Body of pancreas (tissue), 4 donors: Measurements from ENCODE around the gene ARHGEF39. TPM values are rescaled to one million over a fixed set of nuclear protein-coding genes. Genes with fewer than 3 reads are reported as not detected.
"Not testable (repeated sequence)": the region's sequence is repeated elsewhere in the genome, so short reads cannot be mapped to it uniquely, and the experiment has no call there.

Experiments used
- ATAC-seq: fragments of 150-250 bp; one replicate; pipeline ENCODE4 v1.9.1; 2016
- DNase-seq, 4 donors: peaks; one replicate each; pipeline ENCODE4 v3.0.0-alpha.2; 2019
- H3K27ac ChIP-seq, 4 donors: fragments of 200-600 bp; sonication (generic); 1 replicate in 3 of 4; 2 replicates in 1 of 4; pipeline versions ENCODE4 v1.5.1 to v1.6.1; 2016 to 2019; ENCODE audit warnings: mild to moderate bottlenecking in 1 of 4, mixed read lengths in 1 of 4, moderate library complexity in 1 of 4
- H3K27me3 ChIP-seq, 2 donors: fragments of 200-600 bp; sonication (generic); one replicate each; pipeline ENCODE4 v1.6.0; 2016; ENCODE audit warnings: mild to moderate bottlenecking in 1 of 2
- H3K36me3 ChIP-seq, 2 donors: fragments of 200-600 bp; sonication (generic); replicated peaks in 1 of 2; 2 replicates each; pipeline ENCODE4 v1.5.1; 2016; ENCODE audit warnings: low read depth in 2 of 2; ENCODE audit not compliant: insufficient read depth in 1 of 2
- H3K4me1 ChIP-seq: fragments of 200-600 bp; sonication (generic); one replicate; pipeline ENCODE4 v1.6.0; 2016
- H3K4me3 ChIP-seq, 2 donors: fragments of 200-600 bp; sonication (generic); 1 replicate in 1 of 2; 2 replicates in 1 of 2; pipeline ENCODE4 v1.5.1; 2016 to 2019
- H3K9me3 ChIP-seq, 3 donors: fragments of 200-600 bp; sonication (generic); 1 replicate in 2 of 3; 2 replicates in 1 of 3; pipeline ENCODE4 v1.5.1; 2016
- CTCF ChIP-seq, 7 experiments: fragments of 450-650 bp in 4 of 7; fragments of 200-600 bp in 3 of 7; sonication (generic) in 3 of 7; IDR thresholded peaks; one replicate each; pipeline ENCODE4 v1.5.1; 2016 to 2019; ENCODE audit warnings: antibody characterized with exemption in 7 of 7
- POLR2A ChIP-seq, 3 donors: fragments of 450-650 bp; IDR thresholded peaks; one replicate each; pipeline ENCODE4 v1.6.1; 2016; ENCODE audit warnings: antibody characterized with exemption in 3 of 3, mild to moderate bottlenecking in 2 of 3
- WGBS, 2 donors: methylation state at CpG; one replicate each; pipeline ENCODE4 v1.1.5; 2017; 5-methylcytosine and 5-hydroxymethylcytosine counted together
- intact Hi-C: fragments of 100-400 bp; cut with DNase I; formaldehyde crosslinking; loops from one replicate; pipeline ENCODE4 v1.15.1; 2023
- total RNA-seq, 2 donors: library from RNA; depleted of rRNA; stranded (reverse); fragments of >200 nt; gene quantifications; one replicate each; pipeline ENCODE4 v1.1.0, GENCODE V29; 2016

The ARHGEF39 gene
- total RNA-seq, 2 donors from 2014 or later: 0.26 TPM; not detected in 1

- Histone ChIP-seq H3K36me3 (no peaks in the 10 kb centered on the region), H3K4me3 (no peak overlapping the region), H3K27me3 (no peaks in the 10 kb centered on the region), H3K4me1 (no peaks in the 10 kb centered on the region), H3K9me3 (no peaks in the 10 kb centered on the region), H3K27ac (no peak overlapping the region)
- no peak for TF ChIP-seq CTCF (IDR thresholded peaks at IDR 0.05)
- no peak for TF ChIP-seq POLR2A (IDR thresholded peaks at IDR 0.05)
- whole genome bisulfite sequencing, 2 donors: 65 to 81% methylated on average over 1 of the region's 1 CpG
- no peak for DNase-seq
- intact Hi-C loops: no loop called here
- no peak for ATAC-seq
Measured at GRCh38 chr9:35639631-35640030, 25.4 kb downstream of the ARHGEF39 start.

- ATAC-seq, H3K4me1 ChIP-seq, intact Hi-C loops, H3K9me3 ChIP-seq, H3K36me3 ChIP-seq, H3K4me3 ChIP-seq, H3K27me3 ChIP-seq, DNase-seq, H3K27ac ChIP-seq: not testable (repeated sequence)
- WGBS, 2 donors: 85 to 91% methylated on average over 1 of the region's 1 CpG
Measured at GRCh38 chr9:35639225-35639624, 25.8 kb downstream of the ARHGEF39 start.

- H3K4me1 ChIP-seq, H3K27ac ChIP-seq, H3K4me3 ChIP-seq, intact Hi-C loops, H3K27me3 ChIP-seq, ATAC-seq, H3K36me3 ChIP-seq, DNase-seq, H3K9me3 ChIP-seq: not testable (repeated sequence)
- WGBS, 2 donors: 65 to 68% methylated on average over 7 of the region's 8 CpGs
Measured at GRCh38 chr9:35638751-35639150, 26.2 kb downstream of the ARHGEF39 start.

GRCh38 chr9:35637427-35637955, 27.5 kb downstream of the ARHGEF39 start:
- H3K27me3 ChIP-seq, H3K4me1 ChIP-seq, H3K27ac ChIP-seq, H3K4me3 ChIP-seq, DNase-seq, intact Hi-C loops, ATAC-seq, H3K36me3 ChIP-seq, H3K9me3 ChIP-seq: not testable (repeated sequence)
- 88 to 93% methylated on average over 9 of the region's 9 CpGs for WGBS, 2 donors

- H3K27ac ChIP-seq: peak overlapping the region in 1 of 4 donors; percentile 31
- H3K4me1 ChIP-seq, H3K27me3 ChIP-seq, H3K36me3 ChIP-seq, H3K4me3 ChIP-seq, DNase-seq, H3K9me3 ChIP-seq, intact Hi-C loops, ATAC-seq: not testable (repeated sequence)
- WGBS, 2 donors: 82 to 96% methylated on average over 6 of the region's 6 CpGs
Measured at GRCh38 chr9:35636877-35637246, 28.1 kb downstream of the ARHGEF39 start.

DNA sequence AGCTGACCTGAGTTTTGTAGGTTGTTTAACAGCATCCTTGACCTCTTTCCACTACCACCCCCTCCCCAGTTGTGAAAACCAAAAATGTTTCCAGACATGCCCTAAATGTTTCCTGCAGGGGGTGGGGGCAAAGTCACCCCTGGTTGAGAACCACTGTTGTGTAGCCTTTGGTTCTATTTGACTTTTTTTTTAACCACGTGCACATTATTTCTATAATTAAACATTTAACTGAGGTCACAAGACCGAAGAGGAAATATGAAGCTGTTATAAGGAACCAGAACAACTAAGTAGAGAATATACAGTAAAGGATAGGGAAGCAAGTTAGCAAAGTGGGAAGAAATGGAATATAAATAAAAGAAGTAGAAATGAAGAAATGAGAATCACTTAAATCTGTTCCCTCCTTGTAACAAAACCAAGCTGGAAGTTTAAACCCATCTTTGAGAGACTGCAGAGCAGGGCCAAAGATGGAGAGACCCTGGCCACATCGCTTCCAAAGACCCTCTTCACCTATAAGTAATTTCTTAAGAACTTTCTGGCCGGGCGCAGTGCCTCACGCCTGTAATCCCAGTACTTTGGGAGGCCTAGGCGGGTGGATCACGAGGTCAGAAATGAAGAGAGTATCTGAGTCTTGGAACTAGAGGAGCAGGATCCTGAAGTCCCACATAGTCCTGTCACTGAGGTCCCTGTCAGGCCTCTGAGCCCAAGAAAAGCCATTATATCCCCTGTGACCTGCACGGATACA, 28.7 kb downstream of the ARHGEF39 start:
- Histone ChIP-seq H3K36me3 (no peaks in the 10 kb centered on the region), H3K4me3 (no peak overlapping the region), H3K9me3 (no peaks in the 10 kb centered on the region), H3K27me3 (no peaks in the 10 kb centered on the region), H3K4me1 (no peaks in the 10 kb centered on the region), H3K27ac (peak overlapping the region in 1 of 4 donors; percentile 31)
- no peak for DNase-seq
- TF ChIP-seq POLR2A (IDR thresholded peaks at IDR 0.05): no peak
- no peak for TF ChIP-seq CTCF (IDR thresholded peaks at IDR 0.05)
- intact Hi-C loops: no loop called here
- ATAC-seq: no peak
- 69 to 79% methylated on average over 9 of the region's 9 CpGs for WGBS, 2 donors

DNA sequence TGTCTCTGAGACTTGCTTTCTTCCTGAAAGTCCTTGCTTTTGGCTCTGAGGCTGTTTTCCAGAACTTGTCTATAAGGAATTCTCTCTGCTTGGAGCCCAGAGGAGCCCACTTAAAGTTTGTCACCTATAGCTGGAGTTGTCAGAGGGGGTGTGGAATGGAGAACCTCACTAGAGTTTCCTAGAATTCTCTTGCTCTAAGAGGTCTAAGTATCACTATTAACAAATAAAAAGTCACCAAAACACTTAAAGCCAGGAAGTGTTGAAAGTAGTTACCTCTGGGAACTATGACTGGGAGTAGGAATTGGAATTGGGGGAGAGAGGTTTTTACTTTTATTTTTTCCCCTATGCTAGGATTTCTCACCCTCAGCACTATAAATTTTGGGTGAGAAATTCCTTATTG, 29.3 kb downstream of the ARHGEF39 start:
- Histone ChIP-seq H3K9me3 (no peaks in the 10 kb centered on the region), H3K27me3 (no peaks in the 10 kb centered on the region), H3K4me3 (no peak overlapping the region), H3K27ac (peak overlapping the region in 1 of 4 donors; percentile 31), H3K36me3 (no peaks in the 10 kb centered on the region), H3K4me1 (no peaks in the 10 kb centered on the region)
- intact Hi-C loops: no loop called here
- DNase-seq: no peak
- no peak for TF ChIP-seq CTCF (IDR thresholded peaks at IDR 0.05)
- TF ChIP-seq POLR2A (IDR thresholded peaks at IDR 0.05): no peak
- ATAC-seq: no peak
